HG03469 (cell line): ENCODE results near the gene TOMM34.

Experiments
- ATAC-seq: cut with Tn5 transposase; IDR thresholded peaks from one replicate; pipeline ENCODE4 v1.9.1; 2021; ENCODE audit warnings: mild to moderate bottlenecking, moderate library complexity, moderate number of reproducible peaks; ENCODE audit not compliant: unreplicated experiment

The TOMM34 gene

GRCh38 chr20:44897133-44897532, 63.1 kb downstream of the TOMM34 start:
- ATAC-seq, result no peak

GRCh38 chr20:44896583-44896982, 63.6 kb downstream of the TOMM34 start:
- ATAC-seq, result no peak

GRCh38 chr20:44894959-44895358, 65.2 kb downstream of the TOMM34 start:
- ATAC-seq, result no peak
